Activated CD8-positive, alpha-beta T cell treated with anti-CD3 and anti-CD28 coated beads for 36 hours (primary cell): ENCODE data around the gene TICRR. TPM values are rescaled to one million over a fixed set of nuclear protein-coding genes. Genes with fewer than 3 reads are reported as not detected.

Experiments
- ATAC-seq: fragments of 200-7000 bp; cut with Tn5 transposase; one replicate; pipeline ENCODE4 v1.10.0; 2021; ENCODE audit warnings: mild to moderate bottlenecking, moderate library complexity
- CTCF ChIA-PET: fragments of 350-600 bp; sonication (Branson Sonifier 250); formaldehyde crosslinking; loops from one replicate; lab custom pipeline; 2021; ENCODE audit warnings: antibody characterized with exemption; lab: Charles Lee
- POLR2A ChIA-PET: fragments of 350-600 bp; sonication (Branson Sonifier 250); formaldehyde crosslinking; loops from one replicate; lab custom pipeline; 2021; ENCODE audit warnings: antibody characterized with exemption; lab: Charles Lee
- DNase-seq: peaks from one replicate; pipeline ENCODE4 v3.0.0-alpha.2; 2020
- H3K27ac Mint-ChIP-seq: one replicate; pipeline ENCODE4 v1.8.0; 2021; ENCODE audit warnings: mild to moderate bottlenecking, mixed read lengths
- H3K27me3 Mint-ChIP-seq: one replicate; pipeline ENCODE4 v1.8.0; 2021; ENCODE audit warnings: mixed read lengths
- H3K36me3 Mint-ChIP-seq: one replicate; pipeline ENCODE4 v1.8.0; 2021; ENCODE audit warnings: low read depth, mixed read lengths
- H3K4me1 Mint-ChIP-seq: one replicate; pipeline ENCODE4 v1.8.0; 2021; ENCODE audit warnings: low read depth, mixed read lengths
- H3K4me3 Mint-ChIP-seq: one replicate; pipeline ENCODE4 v1.8.0; 2021; ENCODE audit warnings: mild to moderate bottlenecking, moderate library complexity, mixed read lengths
- H3K9me3 Mint-ChIP-seq: one replicate; pipeline ENCODE4 v1.8.0; 2021; ENCODE audit warnings: mixed read lengths
- intact Hi-C: fragments of 100-400 bp; cut with micrococcal nuclease; formaldehyde crosslinking; loops from one replicate; pipeline ENCODE4 v1.10.0; 2022
- total RNA-seq, 2 experiments: library from RNA; stranded (reverse); gene quantifications; one replicate each; pipeline ENCODE4 v1.2.3, GENCODE V29; 2021
- TF ChIP-seq, protein P1 (sequence below): fragments of 200-600 bp; IDR thresholded peaks from one replicate; pipeline ENCODE4 v1.8.0; 2022; ENCODE audit warnings: antibody characterized with exemption, mild to moderate bottlenecking

TICRR gene
- total RNA-seq, 2 experiments from 2014 or later, result 27.0 to 29.2 TPM

DNA sequence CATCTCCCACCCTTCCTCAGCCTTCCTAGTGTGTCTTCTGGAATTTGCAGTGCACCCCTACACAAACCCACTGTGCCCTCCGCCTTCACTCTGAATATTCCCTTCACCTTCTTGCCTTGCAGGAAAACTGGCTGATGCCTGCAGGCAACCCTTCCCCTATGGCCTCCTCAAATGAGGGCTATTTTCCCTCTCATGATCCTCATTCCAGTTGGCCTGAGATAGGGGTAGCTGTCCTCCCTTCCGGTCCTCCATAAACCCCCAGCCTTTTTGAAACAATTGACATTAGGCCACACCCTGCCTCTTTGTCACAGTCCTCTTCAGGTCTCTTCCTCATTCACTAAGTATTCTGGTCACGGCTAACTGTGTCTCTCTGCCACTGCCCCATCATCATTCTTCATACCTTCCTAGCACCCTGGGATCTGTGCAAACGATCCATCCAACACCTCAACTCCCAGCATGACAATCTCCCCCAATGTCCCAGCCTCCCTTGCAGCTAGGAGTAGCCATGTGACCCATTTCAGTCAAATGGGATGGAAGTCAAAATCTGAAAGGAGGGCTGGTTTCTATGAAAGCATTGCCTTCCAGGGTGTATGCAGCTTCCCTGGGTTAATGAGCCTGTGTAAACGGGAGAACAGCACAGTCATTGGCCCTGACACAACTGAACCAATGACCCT lies 8.5 kb upstream of the TICRR start:
- Mint-ChIP-seq H3K27me3 (peaks cover 17% of the 10 kb centered on the region), H3K4me3 (no peak overlapping the region), H3K9me3 (no peaks in the 10 kb centered on the region), H3K27ac (no peak overlapping the region), H3K4me1 (no peaks in the 10 kb centered on the region), H3K36me3 (no peaks in the 10 kb centered on the region)
- DNase-seq (no peak), ATAC-seq (no peak)
- ChIA-PET POLR2A (no interaction called here), CTCF (interaction anchor here (1.8 kb wide), 1 partner anchor 208 kb away, joined by 5 read pairs; no protein-coding TSS in a partner anchor)
- intact Hi-C loops, result no loop called here
- TF ChIP-seq, protein P1, sequence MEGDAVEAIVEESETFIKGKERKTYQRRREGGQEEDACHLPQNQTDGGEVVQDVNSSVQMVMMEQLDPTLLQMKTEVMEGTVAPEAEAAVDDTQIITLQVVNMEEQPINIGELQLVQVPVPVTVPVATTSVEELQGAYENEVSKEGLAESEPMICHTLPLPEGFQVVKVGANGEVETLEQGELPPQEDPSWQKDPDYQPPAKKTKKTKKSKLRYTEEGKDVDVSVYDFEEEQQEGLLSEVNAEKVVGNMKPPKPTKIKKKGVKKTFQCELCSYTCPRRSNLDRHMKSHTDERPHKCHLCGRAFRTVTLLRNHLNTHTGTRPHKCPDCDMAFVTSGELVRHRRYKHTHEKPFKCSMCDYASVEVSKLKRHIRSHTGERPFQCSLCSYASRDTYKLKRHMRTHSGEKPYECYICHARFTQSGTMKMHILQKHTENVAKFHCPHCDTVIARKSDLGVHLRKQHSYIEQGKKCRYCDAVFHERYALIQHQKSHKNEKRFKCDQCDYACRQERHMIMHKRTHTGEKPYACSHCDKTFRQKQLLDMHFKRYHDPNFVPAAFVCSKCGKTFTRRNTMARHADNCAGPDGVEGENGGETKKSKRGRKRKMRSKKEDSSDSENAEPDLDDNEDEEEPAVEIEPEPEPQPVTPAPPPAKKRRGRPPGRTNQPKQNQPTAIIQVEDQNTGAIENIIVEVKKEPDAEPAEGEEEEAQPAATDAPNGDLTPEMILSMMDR, result no peak

DNA sequence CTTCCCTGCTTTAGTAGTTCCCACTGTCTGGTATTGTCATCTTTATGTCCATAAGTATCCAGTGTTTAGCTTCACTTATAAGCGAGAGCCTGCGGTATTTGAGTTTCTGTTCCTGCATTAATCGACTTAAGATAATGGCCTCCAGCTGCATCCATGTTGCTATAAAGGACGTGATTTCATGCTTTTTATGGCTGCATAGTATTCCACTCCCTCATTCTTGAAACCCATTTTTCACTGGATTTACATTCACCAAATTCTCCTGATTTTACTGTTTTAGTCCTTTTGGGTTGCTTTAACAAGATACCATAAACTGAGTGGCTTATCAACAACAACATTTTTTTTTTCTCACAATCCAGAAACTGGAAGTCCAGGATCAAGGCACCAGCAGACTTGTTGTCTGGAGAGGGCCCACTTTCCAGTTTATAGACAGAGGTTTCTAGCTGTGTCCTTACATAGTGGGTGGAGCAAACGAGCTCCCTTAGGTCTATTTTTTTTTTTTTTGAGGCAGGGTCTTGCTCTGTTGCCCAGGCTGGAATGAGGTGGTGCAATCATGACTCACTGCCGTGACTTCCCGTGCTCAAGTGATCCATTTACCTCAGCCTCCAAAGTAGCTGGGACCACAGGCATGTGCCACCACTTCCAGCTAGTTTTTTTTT lies 6.1 kb upstream of the TICRR start:
- H3K4me1 Mint-ChIP-seq, result peaks cover 2% of the 10 kb centered on the region
- H3K36me3 Mint-ChIP-seq, result no peaks in the 10 kb centered on the region
- CTCF ChIA-PET, result no interaction called here
- H3K27me3 Mint-ChIP-seq, result peaks cover 19% of the 10 kb centered on the region
- DNase-seq, result no peak
- POLR2A ChIA-PET, result interaction anchor here (0.6 kb wide), 1 partner anchor 1144 kb away, joined by 3 read pairs; no protein-coding TSS in a partner anchor
- H3K4me3 Mint-ChIP-seq, result no peak overlapping the region
- intact Hi-C loops, result no loop called here
- ATAC-seq, result no peak
- H3K9me3 Mint-ChIP-seq, result no peaks in the 10 kb centered on the region
- H3K27ac Mint-ChIP-seq, result no peak overlapping the region
- TF ChIP-seq, protein P1, result no peak

DNA sequence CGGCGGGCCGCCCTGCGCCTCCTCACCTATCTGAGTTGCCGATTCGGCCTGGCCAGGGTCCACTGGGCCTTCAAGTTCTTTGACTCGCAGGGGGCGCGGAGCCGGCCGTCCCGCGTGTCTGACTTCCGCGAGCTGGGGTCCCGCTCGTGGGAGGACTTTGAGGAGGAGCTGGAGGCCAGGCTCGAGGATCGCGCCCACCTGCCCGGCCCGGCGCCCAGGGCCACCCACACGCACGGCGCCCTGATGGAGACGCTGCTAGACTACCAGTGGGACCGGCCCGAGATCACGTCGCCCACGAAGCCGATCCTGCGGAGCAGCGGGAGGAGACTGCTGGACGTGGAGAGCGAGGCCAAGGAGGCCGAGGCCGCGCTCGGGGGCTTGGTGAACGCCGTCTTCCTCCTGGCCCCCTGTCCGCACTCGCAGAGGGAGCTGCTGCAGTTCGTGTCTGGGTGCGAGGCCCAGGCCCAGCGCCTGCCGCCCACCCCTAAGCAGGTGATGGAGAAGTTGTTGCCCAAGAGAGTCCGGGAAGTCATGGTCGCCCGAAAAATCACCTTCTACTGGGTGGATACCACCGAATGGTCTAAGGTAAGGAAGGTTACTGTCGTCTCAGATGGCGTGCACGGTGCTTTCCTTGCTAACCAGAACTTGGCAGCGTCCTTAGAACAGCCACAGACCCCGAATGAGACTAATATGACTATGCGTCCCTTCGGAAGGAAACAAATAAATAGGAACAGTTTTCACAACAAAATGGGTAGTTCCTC lies 567 bp downstream of the TICRR start:
- Mint-ChIP-seq H3K4me3 (peak overlapping the region; percentile 96), H3K27me3 (peaks cover 4% of the 10 kb centered on the region), H3K4me1 (peaks cover 24% of the 10 kb centered on the region), H3K36me3 (peaks cover 41% of the 10 kb centered on the region), H3K9me3 (no peaks in the 10 kb centered on the region), H3K27ac (peak overlapping the region; percentile 63)
- POLR2A ChIA-PET, result interaction anchor here (0.8 to 1.4 kb wide), 4 partner anchors 16 to 104 kb away, joined by 3 to 4 read pairs (median 4); no protein-coding TSS in a partner anchor
- intact Hi-C loops, result no loop called here
- TF ChIP-seq, protein P1, result no peak
- DNase-seq, result peak; percentile 39
- peak; percentile 6 for ATAC-seq
- CTCF ChIA-PET, result interaction anchor here (1.0 to 1.8 kb wide), 2 partner anchors 12 to 16 kb away, joined by 3 to 4 read pairs; no protein-coding TSS in a partner anchor

DNA sequence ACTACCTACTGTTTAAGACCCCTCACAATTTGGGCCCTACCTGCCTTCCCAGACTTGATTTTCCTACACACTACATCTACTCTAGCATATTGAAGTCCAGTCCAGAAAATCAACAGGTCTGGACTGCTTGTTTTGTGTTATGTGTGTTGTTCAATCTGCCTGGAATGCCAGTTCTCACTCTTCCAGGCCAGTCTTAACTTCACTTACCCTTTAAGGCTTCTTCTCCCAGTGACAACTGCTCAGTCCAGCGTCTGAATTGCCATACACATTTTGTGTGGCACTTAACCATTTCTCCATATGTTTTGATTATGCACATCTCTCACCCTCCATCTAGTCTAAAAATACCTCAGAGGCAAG lies 1.1 kb downstream of the TICRR start:
- TF ChIP-seq, protein P1, result no peak
- ATAC-seq (no peak), DNase-seq (no peak)
- Mint-ChIP-seq H3K27me3 (peaks cover 4% of the 10 kb centered on the region), H3K9me3 (no peaks in the 10 kb centered on the region), H3K4me3 (peak overlapping the region; percentile 96), H3K27ac (no peak overlapping the region), H3K36me3 (peaks cover 45% of the 10 kb centered on the region), H3K4me1 (peaks cover 24% of the 10 kb centered on the region)
- CTCF ChIA-PET, result no interaction called here
- POLR2A ChIA-PET, result no interaction called here
- intact Hi-C loops, result no loop called here
